PC-9 (cell line): ENCODE data around the gene WNK1. TPM values are rescaled to one million over a fixed set of nuclear protein-coding genes. Genes with fewer than 3 reads are reported as not detected.

Experiments used
- BruUV-seq: library from RNA; stranded (reverse); fragments of 400-500 nt; replicated peaks from 2 replicates; lab custom pipeline; 2021; lab: Mats Ljungman, UMichigan
- CTCF ChIA-PET: fragments of 300-600 bp; sonication (Branson Sonifier 250); formaldehyde crosslinking; loops from one replicate; lab custom pipeline; 2022; ENCODE audit warnings: antibody characterized with exemption; lab: Charles Lee
- POLR2A ChIA-PET: fragments of 300-600 bp; sonication (Branson Sonifier 250); formaldehyde crosslinking; loops from one replicate; lab custom pipeline; 2022; ENCODE audit warnings: antibody characterized with exemption; ENCODE audit not compliant: unreplicated experiment; lab: Charles Lee
- DNase-seq, 2 experiments: peaks; one replicate each; pipeline versions ENCODE4 v3.0.0 to v3.0.0-alpha.2; 2015 to 2022; ENCODE audit warnings: mixed read lengths in 1 of 2
- H2AFZ ChIP-seq: fragments of 200-600 bp; sonication (generic); 2 replicates; pipeline ENCODE4 v1.8.1; 2017; ENCODE audit warnings: antibody characterized with exemption
- H3F3A ChIP-seq: fragments of 200-600 bp; sonication (generic); 2 replicates; pipeline ENCODE4 v1.8.1; 2017; ENCODE audit warnings: antibody characterized with exemption, mild to moderate bottlenecking, low read depth; ENCODE audit not compliant: insufficient read depth
- H3K27ac ChIP-seq: fragments of 200-600 bp; sonication (generic); 2 replicates; pipeline ENCODE4 v1.6.1; 2016; ENCODE audit warnings: mixed run types
- H3K27me3 ChIP-seq: fragments of 200-600 bp; sonication (generic); 2 replicates; pipeline ENCODE4 v1.6.1; 2016; ENCODE audit warnings: low read depth, mixed run types; ENCODE audit not compliant: insufficient read depth
- H3K36me3 ChIP-seq: fragments of 200-600 bp; sonication (generic); 2 replicates; pipeline ENCODE4 v1.6.1; 2016; ENCODE audit warnings: low read depth, mixed run types
- H3K4me1 ChIP-seq: fragments of 200-600 bp; sonication (generic); replicated peaks from 2 replicates; pipeline ENCODE4 v1.6.1; 2016; ENCODE audit warnings: mixed run types; ENCODE audit not compliant: insufficient read depth
- H3K4me2 ChIP-seq: fragments of 200-600 bp; sonication (generic); 2 replicates; pipeline ENCODE4 v1.6.1; 2017; ENCODE audit warnings: mixed run types
- H3K4me3 ChIP-seq: fragments of 200-600 bp; sonication (generic); 2 replicates; pipeline ENCODE4 v1.6.1; 2016; ENCODE audit warnings: mixed run types
- H3K79me2 ChIP-seq: fragments of 200-600 bp; sonication (generic); 2 replicates; pipeline ENCODE4 v1.6.1; 2017; ENCODE audit warnings: low read depth, mixed run types
- H3K9me2 ChIP-seq: fragments of 200-600 bp; sonication (generic); 2 replicates; pipeline ENCODE4 v1.8.1; 2017; ENCODE audit warnings: mild to moderate bottlenecking; ENCODE audit not compliant: insufficient read depth
- H3K9me3 ChIP-seq: fragments of 200-600 bp; sonication (generic); 2 replicates; pipeline ENCODE4 v1.8.1; 2016; ENCODE audit warnings: low read depth; ENCODE audit not compliant: insufficient read depth
- H4K20me1 ChIP-seq: fragments of 200-600 bp; sonication (generic); 2 replicates; pipeline ENCODE4 v1.8.1; 2017; ENCODE audit not compliant: insufficient read depth
- EZH2 ChIP-seq: fragments of 200-600 bp; sonication (generic); IDR thresholded peaks from 2 replicates; pipeline ENCODE4 v1.8.0; 2017; ENCODE audit warnings: antibody characterized with exemption, low read depth
- intact Hi-C: fragments of 100-400 bp; cut with micrococcal nuclease; formaldehyde crosslinking; loops from one replicate; pipeline ENCODE4 v1.10.0; 2022; ENCODE audit not compliant: unreplicated experiment
- total RNA-seq: library from RNA; stranded (reverse); gene quantifications from 2 replicates; pipeline ENCODE4 v1.2.3, GENCODE V29; 2021
- TF ChIP-seq, protein P1 (sequence below): fragments of 200-600 bp; sonication (generic); conservative IDR thresholded peaks from 2 replicates; pipeline ENCODE4 v1.6.1; 2017; ENCODE audit warnings: mixed run types, antibody characterized with exemption, mild to moderate bottlenecking, moderate library complexity

WNK1 gene
- total RNA-seq, 1 experiment from 2014 or later = 142 TPM

DNA sequence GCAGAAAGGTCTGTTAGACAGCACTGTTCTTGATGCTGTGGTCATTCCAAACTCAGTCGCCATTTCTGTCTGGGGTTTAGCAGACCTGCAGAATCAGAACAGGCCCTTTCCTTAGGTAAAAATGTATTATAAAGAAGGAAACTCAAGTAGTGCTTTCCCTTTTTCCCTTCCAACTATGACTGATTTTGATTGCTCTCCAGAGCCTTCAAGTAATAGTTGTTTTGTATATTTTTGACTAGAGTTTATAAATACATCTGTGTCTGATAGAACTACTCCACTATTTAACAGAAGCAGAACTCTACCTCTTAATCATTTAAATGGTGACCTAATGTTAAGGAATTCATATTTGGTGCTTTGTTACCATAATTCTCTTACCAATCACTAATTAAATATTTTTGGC lies 74.0 kb downstream of the WNK1 start:
- POLR2A ChIA-PET = no interaction called here
- Histone ChIP-seq H4K20me1 (peaks cover 24% of the 10 kb centered on the region), H3K4me2 (no peak overlapping the region), H3K27me3 (no peaks in the 10 kb centered on the region), H3K4me1 (no peaks in the 10 kb centered on the region), H3K9me2 (no peaks in the 10 kb centered on the region), H3F3A (peaks cover 19% of the 10 kb centered on the region), H3K9me3 (peaks cover 7% of the 10 kb centered on the region; the same call in 1 of the 2 replicates), H2AFZ (no peak overlapping the region), H3K27ac (no peak overlapping the region), H3K4me3 (no peak overlapping the region), H3K36me3 (peaks cover 20% of the 10 kb centered on the region), H3K79me2 (peaks cover 31% of the 10 kb centered on the region)
- intact Hi-C loops = no loop called here
- TF ChIP-seq, protein P1, sequence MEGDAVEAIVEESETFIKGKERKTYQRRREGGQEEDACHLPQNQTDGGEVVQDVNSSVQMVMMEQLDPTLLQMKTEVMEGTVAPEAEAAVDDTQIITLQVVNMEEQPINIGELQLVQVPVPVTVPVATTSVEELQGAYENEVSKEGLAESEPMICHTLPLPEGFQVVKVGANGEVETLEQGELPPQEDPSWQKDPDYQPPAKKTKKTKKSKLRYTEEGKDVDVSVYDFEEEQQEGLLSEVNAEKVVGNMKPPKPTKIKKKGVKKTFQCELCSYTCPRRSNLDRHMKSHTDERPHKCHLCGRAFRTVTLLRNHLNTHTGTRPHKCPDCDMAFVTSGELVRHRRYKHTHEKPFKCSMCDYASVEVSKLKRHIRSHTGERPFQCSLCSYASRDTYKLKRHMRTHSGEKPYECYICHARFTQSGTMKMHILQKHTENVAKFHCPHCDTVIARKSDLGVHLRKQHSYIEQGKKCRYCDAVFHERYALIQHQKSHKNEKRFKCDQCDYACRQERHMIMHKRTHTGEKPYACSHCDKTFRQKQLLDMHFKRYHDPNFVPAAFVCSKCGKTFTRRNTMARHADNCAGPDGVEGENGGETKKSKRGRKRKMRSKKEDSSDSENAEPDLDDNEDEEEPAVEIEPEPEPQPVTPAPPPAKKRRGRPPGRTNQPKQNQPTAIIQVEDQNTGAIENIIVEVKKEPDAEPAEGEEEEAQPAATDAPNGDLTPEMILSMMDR = no peak
- TF ChIP-seq EZH2 = no peak
- no peak for DNase-seq
- BruUV-seq = no TSS peak
- CTCF ChIA-PET = no interaction called here

GRCh38 chr12:828726-829395 lies 76.5 kb downstream of the WNK1 start:
- H3K9me3 ChIP-seq = no peaks in the 10 kb centered on the region
- ChIA-PET POLR2A (no interaction called here), CTCF (interaction anchor here (0.6 kb wide), 1 partner anchor 45 kb away, joined by 4 read pairs; no protein-coding TSS in a partner anchor)
- BruUV-seq = no TSS peak
- H3K4me1 ChIP-seq = no peaks in the 10 kb centered on the region
- peaks cover 28% of the 10 kb centered on the region for H4K20me1 ChIP-seq
- no peak for DNase-seq
- H3F3A ChIP-seq = peaks cover 19% of the 10 kb centered on the region
- H3K27ac ChIP-seq = no peak overlapping the region
- peaks cover 6% of the 10 kb centered on the region for H3K79me2 ChIP-seq
- H3K4me3 ChIP-seq = no peak overlapping the region
- H3K4me2 ChIP-seq = no peak overlapping the region
- no peak for TF ChIP-seq EZH2
- TF ChIP-seq, protein P1 = no peak
- peaks cover 28% of the 10 kb centered on the region for H3K36me3 ChIP-seq
- H3K27me3 ChIP-seq = no peaks in the 10 kb centered on the region
- intact Hi-C loops = no loop called here
- H2AFZ ChIP-seq = no peak overlapping the region
- H3K9me2 ChIP-seq = no peaks in the 10 kb centered on the region

DNA sequence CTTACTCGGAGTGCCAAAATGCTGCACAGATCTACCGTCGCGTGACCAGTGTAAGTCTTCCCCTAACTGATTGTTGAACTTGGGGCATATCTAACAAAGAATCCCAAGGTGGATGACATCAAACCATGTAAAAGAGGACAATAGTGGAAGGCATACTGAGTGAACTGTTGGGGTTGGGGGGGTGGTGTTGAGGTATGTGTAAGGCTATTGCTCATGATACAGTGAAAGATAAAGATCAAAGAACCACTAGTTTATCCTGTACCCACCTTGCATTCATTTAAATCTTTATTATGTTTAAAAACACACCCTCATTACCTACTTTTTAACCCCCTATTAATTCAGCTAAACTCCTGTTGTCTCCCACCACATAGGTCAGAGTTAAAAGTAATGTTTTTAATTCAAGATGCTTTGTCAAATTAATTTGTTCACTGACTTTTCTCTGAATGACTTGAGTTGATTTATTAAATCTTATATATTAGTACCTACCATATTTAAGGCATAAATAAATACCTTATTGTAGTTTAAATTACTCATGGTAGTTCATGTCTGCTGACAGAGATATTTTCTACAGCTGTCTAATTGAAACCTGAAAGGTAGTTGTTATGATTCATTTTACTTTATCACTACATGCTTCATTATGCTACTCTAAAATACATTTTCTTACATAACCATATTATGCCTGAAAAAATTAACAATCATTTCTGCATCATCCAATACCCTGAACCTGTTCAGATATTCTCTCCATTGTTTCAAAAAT lies 77.9 kb downstream of the WNK1 start:
- H3K36me3 ChIP-seq = peaks cover 28% of the 10 kb centered on the region
- no TSS peak for BruUV-seq
- H3K4me2 ChIP-seq = no peak overlapping the region
- no peak for DNase-seq
- H3F3A ChIP-seq = peaks cover 25% of the 10 kb centered on the region
- no peaks in the 10 kb centered on the region for H3K9me2 ChIP-seq
- no peaks in the 10 kb centered on the region for H3K4me1 ChIP-seq
- ChIA-PET CTCF (no interaction called here), POLR2A (no interaction called here)
- H4K20me1 ChIP-seq = peaks cover 23% of the 10 kb centered on the region
- H3K79me2 ChIP-seq = no peaks in the 10 kb centered on the region; the same call in none of the 2 replicates
- H3K4me3 ChIP-seq = no peak overlapping the region
- intact Hi-C loops = no loop called here
- H2AFZ ChIP-seq = no peak overlapping the region
- TF ChIP-seq EZH2 = no peak
- TF ChIP-seq, protein P1 = no peak
- no peaks in the 10 kb centered on the region for H3K9me3 ChIP-seq
- no peak overlapping the region for H3K27ac ChIP-seq
- no peaks in the 10 kb centered on the region for H3K27me3 ChIP-seq
